Measurements from ENCODE around the gene CNPPD1. TPM values are rescaled to one million over a fixed set of nuclear protein-coding genes. Genes with fewer than 3 reads are reported as not detected.
A peak's percentile ranks its signal among the peaks of the same experiment; 100 is the strongest.

Gene CNPPD1
- total RNA-seq, 1 experiment from 2014 or later, result 38.2 TPM

- no peaks in the 10 kb centered on the region for H4K20me1 ChIP-seq (ENCODE audit: low read length)
- no peak overlapping the region for H3K27ac ChIP-seq (ENCODE audit: low read length)
- intact Hi-C loops (cut with micrococcal nuclease), result no loop called here
- peak; percentile 17 for ATAC-seq
- no peaks in the 10 kb centered on the region for H3K36me3 ChIP-seq (ENCODE audit: low read depth, low read length)
- H2AFZ ChIP-seq (ENCODE audit: low read length), result no peak overlapping the region
- H3K27me3 ChIP-seq (ENCODE audit: low read length), result no peaks in the 10 kb centered on the region
- ChIA-PET CTCF (interaction anchor here (1.0 kb wide), 1 partner anchor 12 kb away, joined by 4 read pairs; no protein-coding TSS in a partner anchor), POLR2A (ENCODE audit: unreplicated experiment) (interaction anchor here (0.6 kb wide), 1 partner anchor 22 kb away, joined by 3 read pairs; no protein-coding TSS in a partner anchor)
- no peak overlapping the region for H3K9ac ChIP-seq (ENCODE audit: low read length)
- no peaks in the 10 kb centered on the region for H3K9me3 ChIP-seq (ENCODE audit: low read length)
- H3K4me1 ChIP-seq (ENCODE audit: insufficient read depth, low read length), result peaks cover 28% of the 10 kb centered on the region
- H3F3A ChIP-seq (ENCODE audit: low read length, unreplicated experiment), result no peaks in the 10 kb centered on the region
- DNase-seq, result no peak
- no peak overlapping the region for H3K4me3 ChIP-seq (ENCODE audit: low read length)
- BruUV-seq (replicated peaks), result no TSS peak
- H3K79me2 ChIP-seq (ENCODE audit: low read length), result no peaks in the 10 kb centered on the region
- H3K9me2 ChIP-seq (replicated peaks; ENCODE audit: low read length), result no peaks in the 10 kb centered on the region
- no peak overlapping the region for H3K4me2 ChIP-seq (ENCODE audit: low read length)
- TF ChIP-seq EZH2phosphoT487 (IDR thresholded peaks at IDR 0.05; ENCODE audit: borderline replicate concordance, low read length) (no peak), CTCF (conservative IDR thresholded peaks at IDR 0.05; ENCODE audit: low read depth, low read length) (no peak), EZH2 (IDR thresholded peaks at IDR 0.05; ENCODE audit: low read length, unreplicated experiment) (no peak)
Measured at GRCh38 chr2:219131744-219132143, 45.0 kb downstream of the CNPPD1 start.

- H3K79me2 ChIP-seq (ENCODE audit: low read length), result no peaks in the 10 kb centered on the region
- H3K27ac ChIP-seq (ENCODE audit: low read length), result no peak overlapping the region
- no TSS peak for BruUV-seq (replicated peaks)
- POLR2A ChIA-PET (ENCODE audit: unreplicated experiment), result interaction anchor here (0.6 kb wide), 1 partner anchor 22 kb away, joined by 3 read pairs; no protein-coding TSS in a partner anchor
- no peaks in the 10 kb centered on the region for H3K27me3 ChIP-seq (ENCODE audit: low read length)
- intact Hi-C loops (cut with micrococcal nuclease), result no loop called here
- no peaks in the 10 kb centered on the region for H4K20me1 ChIP-seq (ENCODE audit: low read length)
- CTCF ChIA-PET, result interaction anchor here (0.6 to 0.7 kb wide), 2 partner anchors 13 to 23 kb away, joined by 3 read pairs; no protein-coding TSS in a partner anchor
- H3K9me3 ChIP-seq (ENCODE audit: low read length), result no peaks in the 10 kb centered on the region
- H2AFZ ChIP-seq (ENCODE audit: low read length), result no peak overlapping the region
- no peaks in the 10 kb centered on the region for H3K36me3 ChIP-seq (ENCODE audit: low read depth, low read length)
- no peak overlapping the region for H3K9ac ChIP-seq (ENCODE audit: low read length)
- ATAC-seq (peak; percentile 61), DNase-seq (peak; percentile 56)
- peaks cover 1% of the 10 kb centered on the region for H3F3A ChIP-seq (ENCODE audit: low read length, unreplicated experiment)
- H3K4me1 ChIP-seq (ENCODE audit: insufficient read depth, low read length), result peaks cover 32% of the 10 kb centered on the region
- no peak overlapping the region for H3K4me3 ChIP-seq (ENCODE audit: low read length)
- peak overlapping the region; percentile 46; the same call in 1 of the 2 replicates for H3K4me2 ChIP-seq (ENCODE audit: low read length)
- TF ChIP-seq EZH2phosphoT487 (IDR thresholded peaks at IDR 0.05; ENCODE audit: borderline replicate concordance, low read length), result no peak
- TF ChIP-seq EZH2 (IDR thresholded peaks at IDR 0.05; ENCODE audit: low read length, unreplicated experiment), result no peak
- TF ChIP-seq CTCF (conservative IDR thresholded peaks at IDR 0.05; ENCODE audit: low read depth, low read length), result no peak
- H3K9me2 ChIP-seq (replicated peaks; ENCODE audit: low read length), result no peaks in the 10 kb centered on the region
Measured at GRCh38 chr2:219131327-219131726, 45.4 kb downstream of the CNPPD1 start.

GRCh38 chr2:219129589-219129988 is 47.1 kb downstream of the CNPPD1 start:
- Histone ChIP-seq H3K27me3 (ENCODE audit: low read length) (no peaks in the 10 kb centered on the region), H4K20me1 (ENCODE audit: low read length) (0 out of 2 replicates have a peak, but pooled peaks cover 3% of the 10 kb centered on the region), H3K79me2 (ENCODE audit: low read length) (no peaks in the 10 kb centered on the region), H3K9me2 (replicated peaks; ENCODE audit: low read length) (no peaks in the 10 kb centered on the region), H3K27ac (ENCODE audit: low read length) (no peak overlapping the region), H3K9ac (ENCODE audit: low read length) (no peak overlapping the region), H3K9me3 (ENCODE audit: low read length) (no peaks in the 10 kb centered on the region), H3K4me2 (ENCODE audit: low read length) (no peak overlapping the region), H3F3A (ENCODE audit: low read length, unreplicated experiment) (peaks cover 8% of the 10 kb centered on the region), H3K36me3 (ENCODE audit: low read depth, low read length) (no peaks in the 10 kb centered on the region), H2AFZ (ENCODE audit: low read length) (no peak overlapping the region), H3K4me1 (ENCODE audit: insufficient read depth, low read length) (peaks cover 49% of the 10 kb centered on the region), H3K4me3 (ENCODE audit: low read length) (no peak overlapping the region)
- no peak for TF ChIP-seq EZH2phosphoT487 (IDR thresholded peaks at IDR 0.05; ENCODE audit: borderline replicate concordance, low read length)
- ChIA-PET POLR2A (ENCODE audit: unreplicated experiment) (no interaction called here), CTCF (no interaction called here)
- DNase-seq (no peak), ATAC-seq (no peak)
- no TSS peak for BruUV-seq (replicated peaks)
- intact Hi-C loops (cut with micrococcal nuclease), result no loop called here
